ENCODE measurements around the gene CALHM6. TPM values are rescaled to one million over a fixed set of nuclear protein-coding genes. Genes with fewer than 3 reads are reported as not detected.

CALHM6 gene
- polyA plus RNA-seq, 2 donors = 2.9 to 3.4 TPM

DNA sequence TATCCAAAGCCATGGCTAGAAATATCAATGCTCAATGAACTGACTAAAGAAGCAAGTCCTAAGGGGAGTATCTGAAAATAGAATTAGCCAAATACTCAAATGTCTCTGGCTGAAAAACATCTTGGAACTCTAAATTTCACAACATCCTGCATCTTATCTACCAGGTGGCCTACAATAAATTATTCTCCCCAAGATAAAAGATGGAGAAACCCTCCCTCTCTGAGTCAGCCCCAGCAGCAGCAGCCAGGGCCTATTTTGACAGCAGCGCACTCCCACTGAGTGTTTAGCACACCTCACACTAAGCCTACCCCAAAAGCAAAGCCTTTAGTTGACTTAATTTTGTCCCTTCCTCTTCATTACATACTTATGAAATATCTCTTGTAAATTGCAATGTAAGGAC lies 5.9 kb downstream of the CALHM6 start:
- Histone ChIP-seq H3K27ac (ENCODE audit: low read depth in 2 of 2, low read length in 1 of 2) (no peak overlapping the region), H3K36me3 (ENCODE audit: control insufficient read depth in 2 of 2, insufficient read depth in 2 of 2, low read length in 1 of 2) (no peaks in the 10 kb centered on the region), H3K4me1 (ENCODE audit: control insufficient read depth in 2 of 2, insufficient read depth in 2 of 2, low read length in 1 of 2) (no peaks in the 10 kb centered on the region), H3K9me3 (ENCODE audit: control insufficient read depth in 2 of 2, insufficient read depth in 1 of 2, low read depth in 1 of 2, low read length in 1 of 2) (no peaks in the 10 kb centered on the region), H3K27me3 (ENCODE audit: control insufficient read depth in 1 of 2, insufficient read depth in 2 of 2, low read length in 2 of 2) (peaks cover 0 to 3% of the 10 kb centered on the region in 2 donors), H3K4me3 (ENCODE audit: low read depth in 1 of 2, low read length in 2 of 2) (no peak overlapping the region)
- WGBS, 2 donors = 95 to 100% methylated on average over 1 of the region's 1 CpG

- Histone ChIP-seq H3K27me3 (ENCODE audit: control insufficient read depth in 1 of 2, insufficient read depth in 2 of 2, low read length in 2 of 2) (peaks cover 0 to 2% of the 10 kb centered on the region in 2 donors), H3K27ac (ENCODE audit: low read depth in 2 of 2, low read length in 1 of 2) (no peak overlapping the region), H3K4me1 (ENCODE audit: control insufficient read depth in 2 of 2, insufficient read depth in 2 of 2, low read length in 1 of 2) (no peaks in the 10 kb centered on the region)
Measured at GRCh38 chr6:116467514-116467913, 6.3 kb downstream of the CALHM6 start.

DNA sequence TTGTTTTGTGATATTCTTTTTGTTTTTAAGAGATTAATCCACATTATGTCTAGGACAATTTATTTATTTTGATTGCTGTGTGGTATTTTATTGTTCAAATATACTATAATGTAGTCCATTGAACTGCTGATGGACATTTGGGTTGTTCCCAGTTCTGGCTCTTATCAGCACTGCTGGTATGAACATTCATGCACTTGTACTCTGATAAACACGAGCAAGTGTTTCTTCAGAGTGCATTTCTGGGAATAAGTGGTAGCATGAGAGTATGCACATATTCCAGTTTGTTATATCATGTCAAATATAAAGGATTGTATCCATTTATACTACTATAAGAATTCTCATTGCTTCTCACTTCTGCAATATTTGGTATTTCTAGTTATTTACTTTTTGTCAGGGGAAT lies 7.1 kb downstream of the CALHM6 start:
- Histone ChIP-seq H3K36me3 (ENCODE audit: control insufficient read depth in 2 of 2, insufficient read depth in 2 of 2, low read length in 1 of 2) (no peaks in the 10 kb centered on the region), H3K9me3 (ENCODE audit: control insufficient read depth in 2 of 2, insufficient read depth in 1 of 2, low read depth in 1 of 2, low read length in 1 of 2) (no peaks in the 10 kb centered on the region), H3K4me3 (ENCODE audit: low read depth in 1 of 2, low read length in 2 of 2) (no peak overlapping the region), H3K27ac (ENCODE audit: low read depth in 2 of 2, low read length in 1 of 2) (no peak overlapping the region), H3K4me1 (ENCODE audit: control insufficient read depth in 2 of 2, insufficient read depth in 2 of 2, low read length in 1 of 2) (no peaks in the 10 kb centered on the region), H3K27me3 (ENCODE audit: control insufficient read depth in 1 of 2, insufficient read depth in 2 of 2, low read length in 2 of 2) (no peaks in the 10 kb centered on the region)
- WGBS, 2 donors = 66 to 84% methylated on average over 1 of the region's 1 CpG

More at GRCh38 chr6:116467514-116467913, 6.3 kb downstream of the CALHM6 start:
- H3K4me3 ChIP-seq (ENCODE audit: low read depth in 1 of 2, low read length in 2 of 2) = no peak overlapping the region
- H3K9me3 ChIP-seq (ENCODE audit: control insufficient read depth in 2 of 2, insufficient read depth in 1 of 2, low read depth in 1 of 2, low read length in 1 of 2) = no peaks in the 10 kb centered on the region
- H3K36me3 ChIP-seq (ENCODE audit: control insufficient read depth in 2 of 2, insufficient read depth in 2 of 2, low read length in 1 of 2) = no peaks in the 10 kb centered on the region

DNA sequence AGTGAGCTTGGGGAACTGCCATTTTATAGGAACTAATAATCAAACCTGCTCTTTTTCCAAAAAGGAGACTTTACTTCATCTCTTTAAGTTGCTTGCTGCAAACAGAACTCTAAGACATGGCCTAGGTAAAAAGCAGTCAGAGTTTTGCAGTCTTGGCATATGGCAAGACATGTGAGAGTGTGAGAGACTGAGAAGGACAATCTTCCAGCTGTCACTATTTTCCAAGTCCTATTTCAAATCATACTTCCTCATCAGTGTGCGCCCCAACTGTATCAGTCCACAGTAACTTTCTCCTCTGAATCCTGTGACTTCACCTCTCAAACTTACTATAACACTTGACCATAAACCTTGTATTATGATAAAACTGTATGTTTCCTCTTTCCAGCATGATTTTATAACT lies 10.4 kb downstream of the CALHM6 start:
- H3K27ac ChIP-seq (ENCODE audit: low read depth in 2 of 2, low read length in 1 of 2) = no peak overlapping the region
- H3K36me3 ChIP-seq (ENCODE audit: control insufficient read depth in 2 of 2, insufficient read depth in 2 of 2, low read length in 1 of 2) = no peaks in the 10 kb centered on the region
- WGBS, 2 donors = 83 to 98% methylated on average over 1 of the region's 1 CpG
- H3K4me3 ChIP-seq (ENCODE audit: low read depth in 1 of 2, low read length in 2 of 2) = no peak overlapping the region
- H3K27me3 ChIP-seq (ENCODE audit: control insufficient read depth in 1 of 2, insufficient read depth in 2 of 2, low read length in 2 of 2) = no peaks in the 10 kb centered on the region
- H3K4me1 ChIP-seq (ENCODE audit: control insufficient read depth in 2 of 2, insufficient read depth in 2 of 2, low read length in 1 of 2) = no peaks in the 10 kb centered on the region
- no peaks in the 10 kb centered on the region for H3K9me3 ChIP-seq (ENCODE audit: control insufficient read depth in 2 of 2, insufficient read depth in 1 of 2, low read depth in 1 of 2, low read length in 1 of 2)

- H3K4me1 ChIP-seq (ENCODE audit: control insufficient read depth in 2 of 2, insufficient read depth in 2 of 2, low read length in 1 of 2) = no peaks in the 10 kb centered on the region
- no peaks in the 10 kb centered on the region for H3K36me3 ChIP-seq (ENCODE audit: control insufficient read depth in 2 of 2, insufficient read depth in 2 of 2, low read length in 1 of 2)
- H3K4me3 ChIP-seq (ENCODE audit: low read depth in 1 of 2, low read length in 2 of 2) = no peak overlapping the region
- 92 to 94% methylated on average over 3 of the region's 3 CpGs for WGBS, 2 donors
- no peak overlapping the region for H3K27ac ChIP-seq (ENCODE audit: low read depth in 2 of 2, low read length in 1 of 2)
- H3K27me3 ChIP-seq (ENCODE audit: control insufficient read depth in 1 of 2, insufficient read depth in 2 of 2, low read length in 2 of 2) = no peaks in the 10 kb centered on the region
- H3K9me3 ChIP-seq (ENCODE audit: control insufficient read depth in 2 of 2, insufficient read depth in 1 of 2, low read depth in 1 of 2, low read length in 1 of 2) = no peaks in the 10 kb centered on the region
Measured at GRCh38 chr6:116472706-116473105, 11.5 kb downstream of the CALHM6 start.

- Histone ChIP-seq H3K4me3 (ENCODE audit: low read depth in 1 of 2, low read length in 2 of 2) (no peak overlapping the region), H3K9me3 (ENCODE audit: control insufficient read depth in 2 of 2, insufficient read depth in 1 of 2, low read depth in 1 of 2, low read length in 1 of 2) (no peaks in the 10 kb centered on the region), H3K4me1 (ENCODE audit: control insufficient read depth in 2 of 2, insufficient read depth in 2 of 2, low read length in 1 of 2) (no peaks in the 10 kb centered on the region), H3K27me3 (ENCODE audit: control insufficient read depth in 1 of 2, insufficient read depth in 2 of 2, low read length in 2 of 2) (no peaks in the 10 kb centered on the region), H3K36me3 (ENCODE audit: control insufficient read depth in 2 of 2, insufficient read depth in 2 of 2, low read length in 1 of 2) (no peaks in the 10 kb centered on the region), H3K27ac (ENCODE audit: low read depth in 2 of 2, low read length in 1 of 2) (no peak overlapping the region)
- WGBS, 2 donors = 68 to 81% methylated on average over 1 of the region's 1 CpG
Measured at GRCh38 chr6:116475141-116475540, 14.0 kb downstream of the CALHM6 start.

GRCh38 chr6:116476002-116476678 lies 15.0 kb downstream of the CALHM6 start:
- WGBS, 2 donors = 70 to 73% methylated on average over 5 of the region's 5 CpGs
- Histone ChIP-seq H3K36me3 (ENCODE audit: control insufficient read depth in 2 of 2, insufficient read depth in 2 of 2, low read length in 1 of 2) (no peaks in the 10 kb centered on the region), H3K4me3 (ENCODE audit: low read depth in 1 of 2, low read length in 2 of 2) (no peak overlapping the region), H3K9me3 (ENCODE audit: control insufficient read depth in 2 of 2, insufficient read depth in 1 of 2, low read depth in 1 of 2, low read length in 1 of 2) (no peaks in the 10 kb centered on the region), H3K27me3 (ENCODE audit: control insufficient read depth in 1 of 2, insufficient read depth in 2 of 2, low read length in 2 of 2) (no peaks in the 10 kb centered on the region), H3K4me1 (ENCODE audit: control insufficient read depth in 2 of 2, insufficient read depth in 2 of 2, low read length in 1 of 2) (no peaks in the 10 kb centered on the region), H3K27ac (ENCODE audit: low read depth in 2 of 2, low read length in 1 of 2) (no peak overlapping the region)

GRCh38 chr6:116482780-116483179 lies 21.6 kb downstream of the CALHM6 start:
- no peaks in the 10 kb centered on the region for H3K9me3 ChIP-seq (ENCODE audit: control insufficient read depth in 2 of 2, insufficient read depth in 1 of 2, low read depth in 1 of 2, low read length in 1 of 2)

GRCh38 chr6:116483616-116484015 lies 22.4 kb downstream of the CALHM6 start:
- H3K36me3 ChIP-seq (ENCODE audit: control insufficient read depth in 2 of 2, insufficient read depth in 2 of 2, low read length in 1 of 2) = no peaks in the 10 kb centered on the region
- H3K27ac ChIP-seq (ENCODE audit: low read depth in 2 of 2, low read length in 1 of 2) = no peak overlapping the region
- H3K27me3 ChIP-seq (ENCODE audit: control insufficient read depth in 1 of 2, insufficient read depth in 2 of 2, low read length in 2 of 2) = no peaks in the 10 kb centered on the region
- no peak overlapping the region for H3K4me3 ChIP-seq (ENCODE audit: low read depth in 1 of 2, low read length in 2 of 2)
- H3K4me1 ChIP-seq (ENCODE audit: control insufficient read depth in 2 of 2, insufficient read depth in 2 of 2, low read length in 1 of 2) = no peaks in the 10 kb centered on the region
- H3K9me3 ChIP-seq (ENCODE audit: control insufficient read depth in 2 of 2, insufficient read depth in 1 of 2, low read depth in 1 of 2, low read length in 1 of 2) = no peaks in the 10 kb centered on the region
- 40 to 53% methylated on average over 2 of the region's 2 CpGs for WGBS, 2 donors

More at GRCh38 chr6:116482780-116483179, 21.6 kb downstream of the CALHM6 start:
- 57 to 60% methylated on average over 1 of the region's 1 CpG for WGBS, 2 donors
- Histone ChIP-seq H3K27me3 (ENCODE audit: control insufficient read depth in 1 of 2, insufficient read depth in 2 of 2, low read length in 2 of 2) (no peaks in the 10 kb centered on the region), H3K27ac (ENCODE audit: low read depth in 2 of 2, low read length in 1 of 2) (no peak overlapping the region), H3K4me1 (ENCODE audit: control insufficient read depth in 2 of 2, insufficient read depth in 2 of 2, low read length in 1 of 2) (no peaks in the 10 kb centered on the region), H3K4me3 (ENCODE audit: low read depth in 1 of 2, low read length in 2 of 2) (no peak overlapping the region), H3K36me3 (ENCODE audit: control insufficient read depth in 2 of 2, insufficient read depth in 2 of 2, low read length in 1 of 2) (no peaks in the 10 kb centered on the region)

- Histone ChIP-seq H3K36me3 (ENCODE audit: control insufficient read depth in 2 of 2, insufficient read depth in 2 of 2, low read length in 1 of 2) (no peaks in the 10 kb centered on the region), H3K27ac (ENCODE audit: low read depth in 2 of 2, low read length in 1 of 2) (no peak overlapping the region), H3K9me3 (ENCODE audit: control insufficient read depth in 2 of 2, insufficient read depth in 1 of 2, low read depth in 1 of 2, low read length in 1 of 2) (no peaks in the 10 kb centered on the region), H3K27me3 (ENCODE audit: control insufficient read depth in 1 of 2, insufficient read depth in 2 of 2, low read length in 2 of 2) (no peaks in the 10 kb centered on the region), H3K4me3 (ENCODE audit: low read depth in 1 of 2, low read length in 2 of 2) (no peak overlapping the region), H3K4me1 (ENCODE audit: control insufficient read depth in 2 of 2, insufficient read depth in 2 of 2, low read length in 1 of 2) (no peaks in the 10 kb centered on the region)
- 68 to 74% methylated on average over 5 of the region's 5 CpGs for WGBS, 2 donors
Measured at GRCh38 chr6:116485559-116486184, 24.5 kb downstream of the CALHM6 start.
